COLO829 (cell line): ENCODE measurements around the gene SERPINA9.
"Not testable (repeated sequence)": the region's sequence is repeated elsewhere in the genome, so short reads cannot be mapped to it uniquely, and the experiment has no call there.

Source experiments
- DNase-seq: peaks from one replicate; pipeline ENCODE4 v3.0.0; 2012; ENCODE audit warnings: low spot score

Gene SERPINA9

DNA sequence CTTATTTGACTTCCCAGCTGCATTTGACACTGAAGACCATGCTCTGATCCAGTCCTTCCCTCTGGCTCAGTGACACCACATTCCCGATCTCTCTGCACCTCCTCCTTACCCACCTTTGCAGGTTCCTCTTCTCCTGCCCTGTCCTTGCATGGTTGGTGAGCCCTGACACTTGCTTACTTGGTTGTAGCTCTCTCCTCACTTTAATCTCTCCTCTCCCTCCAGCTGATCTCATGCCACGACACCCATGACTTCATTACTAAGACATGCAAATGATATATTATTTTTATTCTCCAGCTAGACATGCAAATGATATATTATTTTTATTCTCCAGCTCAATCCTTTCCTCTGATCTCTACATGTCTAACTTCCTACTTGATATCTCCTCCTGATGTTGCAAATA lies at the start of gene SERPINA9:
Gene SERPINA9, minus strand, starts transcription at position 175 of the 400 bp plus-strand sequence. CDS start 6,357 bp downstream, outside the sequence.
- no peak for DNase-seq

- no peak for DNase-seq
Observed at GRCh38 chr14:94524093-94524492, 48.1 kb upstream of the SERPINA9 start.

GRCh38 chr14:94523265-94523664 lies 47.3 kb upstream of the SERPINA9 start:
- no peak for DNase-seq

GRCh38 chr14:94522115-94522724 lies 46.2 kb upstream of the SERPINA9 start:
- no peak for DNase-seq

GRCh38 chr14:94521375-94522114 lies 45.5 kb upstream of the SERPINA9 start:
- DNase-seq, result no peak

GRCh38 chr14:94517641-94518257 lies 41.8 kb upstream of the SERPINA9 start:
- peak; percentile 53 for DNase-seq

DNA sequence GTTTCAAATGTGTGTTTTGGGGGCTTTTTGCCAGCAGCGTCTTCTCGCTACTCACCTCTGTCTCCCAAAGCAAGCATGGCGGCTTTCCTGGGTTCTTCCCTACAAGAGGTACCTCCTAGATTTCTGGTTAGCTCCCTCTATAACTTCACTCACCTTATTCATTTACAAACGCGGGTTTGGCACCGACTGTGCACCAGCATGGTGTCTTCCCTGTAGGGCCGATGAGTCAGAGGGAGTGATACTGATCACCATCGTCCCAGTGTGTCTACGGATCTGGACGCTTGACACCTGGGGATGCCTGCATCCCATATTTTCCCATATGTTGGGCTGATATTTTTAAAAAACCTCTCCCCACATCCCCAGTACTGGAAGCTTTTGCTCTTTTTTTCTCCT lies 41.2 kb upstream of the SERPINA9 start:
- no peak for DNase-seq

DNA sequence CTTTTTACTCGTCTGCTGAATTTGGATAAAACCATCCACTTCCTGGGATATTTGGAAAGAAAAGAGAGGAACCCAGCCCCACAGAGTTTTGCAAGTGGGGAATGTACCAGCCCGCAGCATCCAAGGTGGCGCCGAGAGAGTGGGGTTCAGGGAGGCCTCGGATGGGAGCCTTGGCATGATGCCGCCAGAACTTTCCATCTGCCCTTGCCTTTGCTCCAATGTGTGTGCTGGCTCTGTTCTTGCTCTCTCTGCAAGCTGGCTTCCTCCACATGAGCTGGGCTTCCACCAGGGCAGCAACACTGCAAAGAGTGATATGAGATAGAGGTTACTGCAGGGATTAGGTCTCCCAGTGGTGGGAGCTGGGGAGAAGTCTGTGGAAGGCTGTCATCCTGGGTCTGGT lies 39.9 kb upstream of the SERPINA9 start:
- DNase-seq, result no peak

DNA sequence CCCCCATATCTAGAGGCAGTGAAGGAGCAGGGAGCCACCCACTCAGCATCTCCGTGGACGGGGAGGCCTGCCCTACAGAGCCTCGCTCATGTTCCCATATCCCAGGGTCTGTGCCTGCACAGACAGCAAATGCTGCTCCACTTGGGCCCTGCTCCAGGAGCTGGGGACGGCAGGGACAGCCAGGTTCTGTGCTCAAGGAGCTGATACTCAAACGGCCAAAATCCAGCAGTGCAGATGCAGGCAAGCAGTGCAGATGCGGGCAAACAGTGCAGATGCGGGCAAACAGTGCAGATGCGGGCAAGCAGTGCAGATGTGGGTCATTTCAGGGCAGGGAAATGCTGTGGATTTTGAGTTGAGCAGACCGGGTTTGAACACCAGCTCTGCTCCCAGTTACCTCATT lies 39.4 kb upstream of the SERPINA9 start:
- no peak for DNase-seq

GRCh38 chr14:94514351-94514750 lies 38.4 kb upstream of the SERPINA9 start:
- DNase-seq, result no peak

DNA sequence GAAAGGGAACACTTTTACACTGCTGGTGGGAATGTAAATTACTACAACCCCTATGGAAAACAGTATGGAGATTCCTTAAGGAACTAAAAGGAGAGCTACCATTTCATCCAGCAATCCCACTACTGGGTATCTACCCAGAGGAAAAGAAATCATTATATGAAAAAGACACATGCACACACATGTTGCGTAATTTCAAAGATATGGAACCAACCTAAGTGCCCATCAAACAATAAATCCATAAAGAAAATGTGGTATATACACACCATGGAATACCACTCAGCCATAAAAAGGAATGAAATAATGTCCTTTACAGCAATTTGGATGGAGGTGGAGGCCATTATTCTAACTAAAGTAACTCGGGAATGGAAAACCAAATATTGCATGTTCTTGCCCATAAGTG lies 34.5 kb upstream of the SERPINA9 start:
- not testable (repeated sequence) for DNase-seq

DNA sequence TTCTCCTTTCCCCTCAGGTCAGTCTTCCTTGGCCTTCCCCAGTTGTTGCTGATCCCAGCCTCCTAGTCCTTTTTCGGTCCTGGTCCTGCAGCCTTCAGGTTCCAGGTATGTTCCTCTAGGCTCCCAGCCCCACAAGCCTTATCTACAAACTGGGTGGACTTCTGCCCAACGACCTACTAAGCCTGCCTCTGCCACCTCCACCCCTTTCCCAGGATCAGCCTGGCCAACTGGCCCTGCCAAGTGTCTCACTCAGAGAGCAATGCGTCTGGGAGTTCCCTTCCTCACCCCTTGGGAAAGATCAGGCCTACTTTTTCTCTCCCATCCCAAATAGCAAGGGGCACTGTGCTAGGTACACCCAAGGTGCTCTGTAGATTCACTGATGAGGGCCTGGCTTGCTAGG lies 33.4 kb upstream of the SERPINA9 start, which contains the start of gene SERPINA12:
Gene SERPINA12, minus strand, starts transcription at position 114 of the 400 bp plus-strand sequence. CDS start 11,072 bp downstream, outside the sequence.
- no peak for DNase-seq

- DNase-seq, result no peak
Observed at GRCh38 chr14:94505641-94506040, 29.6 kb upstream of the SERPINA9 start.

- no peak for DNase-seq
Observed at GRCh38 chr14:94505206-94505605, 29.2 kb upstream of the SERPINA9 start.

GRCh38 chr14:94501588-94502516 lies 25.9 kb upstream of the SERPINA9 start:
- no peak for DNase-seq

GRCh38 chr14:94500264-94500663 lies 24.3 kb upstream of the SERPINA9 start:
- DNase-seq, result no peak

GRCh38 chr14:94499673-94500072 lies 23.7 kb upstream of the SERPINA9 start:
- DNase-seq, result no peak

GRCh38 chr14:94498215-94498614 lies 22.2 kb upstream of the SERPINA9 start:
- DNase-seq, result no peak

GRCh38 chr14:94494085-94494484 lies 18.1 kb upstream of the SERPINA9 start:
- no peak for DNase-seq

DNA sequence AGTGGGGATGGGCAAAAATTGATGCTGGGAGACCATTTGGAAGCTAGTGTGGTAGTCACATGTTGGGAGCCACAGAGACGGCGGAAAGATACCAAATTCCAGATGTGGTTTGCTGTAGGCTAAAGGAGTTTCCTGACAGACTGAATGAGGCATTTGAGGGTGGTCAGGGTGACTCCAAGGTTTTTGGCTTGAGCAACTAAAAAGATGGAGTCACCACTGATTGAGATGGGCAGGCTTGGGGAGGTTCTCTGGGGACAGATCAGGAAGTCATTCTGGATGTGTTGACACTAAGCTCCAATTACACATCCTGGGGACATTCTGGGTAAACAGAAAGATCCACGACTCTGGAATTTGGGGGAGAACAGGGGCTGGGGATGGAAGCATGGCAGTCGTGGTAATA lies 15.5 kb upstream of the SERPINA9 start:
- no peak for DNase-seq

GRCh38 chr14:94489336-94489735 lies 13.3 kb upstream of the SERPINA9 start:
- no peak for DNase-seq

- no peak for DNase-seq
Observed at GRCh38 chr14:94486883-94487282, 10.9 kb upstream of the SERPINA9 start.
